ENCODE measurements around the gene TBCA. TPM values are rescaled to one million over a fixed set of nuclear protein-coding genes. Genes with fewer than 3 reads are reported as not detected.

The TBCA gene
- total and polyA plus RNA-seq, 4 donors: 76.8 to 323 (median 214) TPM

Other genes with a start within 250 kb of the TBCA start
- gene OTP, start 137.6 kb downstream of the TBCA start, total RNA-seq: 1 to 10 TPM in 1 of 2 donors, under 1 TPM in 1; 0.83 to 1.8 TPM
- 10 to 100 TPM; 10.4 to 11.8 TPM for gene OTP, start 137.6 kb downstream of the TBCA start, polyA plus RNA-seq (ENCODE audit: insufficient read length in 2 of 2)